ENCODE results near the gene MXRA7. TPM values are rescaled to one million over a fixed set of nuclear protein-coding genes. Genes with fewer than 3 reads are reported as not detected.

The MXRA7 gene
- total RNA-seq, 4 donors from 2014 or later = 31.0 to 633 (median 52.5) TPM

GRCh38 chr17:76674600-76674999, 36.2 kb downstream of the MXRA7 start:
- DNase-seq = no peak
- in situ Hi-C loops (cut with MboI; ENCODE audit: low pct_ligation_motif_present in 1 of 4, low pct_unique_long_range_greater_than_20kb in 1 of 4, low sequenced_read_pairs in 3 of 4) (no loop called here), intact Hi-C loops (cut with DNase I; ENCODE audit: low total_unique reads) (no loop called here)
- TF ChIP-seq EP300 (IDR thresholded peaks at IDR 0.05; ENCODE audit: low read depth) (no peak), CTCF (IDR thresholded peaks at IDR 0.05) (no peak), POLR2A (IDR thresholded peaks at IDR 0.05) (no peak), POLR2AphosphoS5 (IDR thresholded peaks at IDR 0.05) (no peak)
- Histone ChIP-seq H3K4me3 (no peak overlapping the region), H3K9me3 (no peaks in the 10 kb centered on the region), H3K27ac (peak overlapping the region in 2 of 4 donors; percentile 89 to 96), H3K4me1 (peaks cover 10 to 49% (median 36%) of the 10 kb centered on the region in 4 donors), H3K36me3 (no peaks in the 10 kb centered on the region), H3K27me3 (no peaks in the 10 kb centered on the region)
- 96% methylated on average over 5 of the region's 5 CpGs; no CpG with 5 or more reads in 1 of the 2 donors for WGBS, 2 donors (ENCODE audit: low coverage in 1 of 2)

GRCh38 chr17:76673729-76674128, 37.0 kb downstream of the MXRA7 start:
- Histone ChIP-seq H3K9me3 (no peaks in the 10 kb centered on the region), H3K27me3 (no peaks in the 10 kb centered on the region), H3K27ac (peak overlapping the region; percentile 89 to 96 (median 94)), H3K36me3 (no peaks in the 10 kb centered on the region), H3K4me1 (peaks cover 10 to 43% (median 35%) of the 10 kb centered on the region in 4 donors), H3K4me3 (no peak overlapping the region)
- in situ Hi-C loops (cut with MboI; ENCODE audit: low pct_ligation_motif_present in 1 of 4, low pct_unique_long_range_greater_than_20kb in 1 of 4, low sequenced_read_pairs in 3 of 4) = no loop called here
- TF ChIP-seq CTCF (IDR thresholded peaks at IDR 0.05) = no peak
- TF ChIP-seq EP300 (IDR thresholded peaks at IDR 0.05; ENCODE audit: low read depth) = no peak
- no peak for TF ChIP-seq POLR2A (IDR thresholded peaks at IDR 0.05)
- TF ChIP-seq POLR2AphosphoS5 (IDR thresholded peaks at IDR 0.05) = no peak
- no peak for DNase-seq
- intact Hi-C loops (cut with DNase I; ENCODE audit: low total_unique reads) = no loop called here
- 69 to 72% methylated on average over 2 to 5 of the region's 5 CpGs for WGBS, 2 donors (ENCODE audit: low coverage in 1 of 2)

GRCh38 chr17:76672892-76673291, 37.9 kb downstream of the MXRA7 start:
- 60 to 77% methylated on average over 1 to 3 of the region's 3 CpGs for WGBS, 2 donors (ENCODE audit: low coverage in 1 of 2)
- Histone ChIP-seq H3K36me3 (no peaks in the 10 kb centered on the region), H3K4me1 (peaks cover 10 to 34% (median 33%) of the 10 kb centered on the region in 4 donors), H3K27ac (peak overlapping the region; percentile 89 to 96 (median 94)), H3K4me3 (peak overlapping the region in 1 of 4 donors; percentile 65), H3K9me3 (no peaks in the 10 kb centered on the region), H3K27me3 (no peaks in the 10 kb centered on the region)
- no peak for DNase-seq
- intact Hi-C loops (cut with DNase I; ENCODE audit: low total_unique reads) = no loop called here
- TF ChIP-seq EP300 (IDR thresholded peaks at IDR 0.05; ENCODE audit: low read depth) (no peak), CTCF (IDR thresholded peaks at IDR 0.05) (no peak), POLR2A (IDR thresholded peaks at IDR 0.05) (no peak), POLR2AphosphoS5 (IDR thresholded peaks at IDR 0.05) (no peak)
- in situ Hi-C loops (cut with MboI; ENCODE audit: low pct_ligation_motif_present in 1 of 4, low pct_unique_long_range_greater_than_20kb in 1 of 4, low sequenced_read_pairs in 3 of 4) = no loop called here

- TF ChIP-seq CTCF (IDR thresholded peaks at IDR 0.05) (peak in 1 of 5 experiments; percentile 5), POLR2A (IDR thresholded peaks at IDR 0.05) (no peak), POLR2AphosphoS5 (IDR thresholded peaks at IDR 0.05) (peak in 1 of 3 donors; percentile 24)
- no peaks in the 10 kb centered on the region for H3K27me3 ChIP-seq
- no peaks in the 10 kb centered on the region for H3K36me3 ChIP-seq
- WGBS, 2 donors (ENCODE audit: low coverage in 1 of 2) = 38 to 54% methylated on average over 10 to 13 of the region's 13 CpGs
- H3K9me3 ChIP-seq = no peaks in the 10 kb centered on the region
- peak overlapping the region; percentile 89 to 96 (median 94) for H3K27ac ChIP-seq
- H3K4me1 ChIP-seq = peaks cover 10 to 32% (median 30%) of the 10 kb centered on the region in 4 donors
- H3K4me3 ChIP-seq = peak overlapping the region; percentile 41 to 65 (median 54)
- intact Hi-C loops (cut with DNase I; ENCODE audit: low total_unique reads) (no loop called here), in situ Hi-C loops (cut with MboI; ENCODE audit: low pct_ligation_motif_present in 1 of 4, low pct_unique_long_range_greater_than_20kb in 1 of 4, low sequenced_read_pairs in 3 of 4) (no loop called here)
- DNase-seq = peak; percentile 39
Measured at GRCh38 chr17:76672270-76672851, 38.4 kb downstream of the MXRA7 start.

All from transverse colon (tissue), 4 donors.